Bronchial epithelial cell (primary cell): Measurements from ENCODE around the gene SLC34A1. TPM values are rescaled to one million over a fixed set of nuclear protein-coding genes. Genes with fewer than 3 reads are reported as not detected.

Source experiments
- DNase-seq: peaks from one replicate; pipeline ENCODE4 v3.0.0-alpha.2; 2010; ENCODE audit warnings: low read depth
- FAIRE-seq: peaks from 2 replicates; lab custom pipeline; 2011; peaks lifted over from hg19 to GRCh38; lab: Jason Lieb, UNC
- H3K27me3 ChIP-seq: 2 replicates; pipeline ENCODE4 v1.5.1; 2011; ENCODE audit warnings: low read length; ENCODE audit not compliant: control insufficient read depth, insufficient read depth
- H3K36me3 ChIP-seq: 2 replicates; pipeline ENCODE4 v1.5.1; 2011; ENCODE audit warnings: low read length; ENCODE audit not compliant: control insufficient read depth, insufficient read depth
- H3K4me3 ChIP-seq: 2 replicates; pipeline ENCODE4 v1.5.1; 2011; ENCODE audit warnings: mild to moderate bottlenecking, low read depth, low read length, control low read depth
- CTCF ChIP-seq: IDR thresholded peaks from 2 replicates; pipeline ENCODE4 v1.5.1; 2011; ENCODE audit warnings: mild to moderate bottlenecking, moderate library complexity, low read length, control low read depth, inconsistent platforms; ENCODE audit not compliant: insufficient read depth, severe bottlenecking
- total RNA-seq: library from RNA; depleted of rRNA; stranded (reverse); fragments of >200 nt; gene quantifications from 2 replicates; pipeline ENCODE4 v1.2.1, GENCODE V29; 2014

The SLC34A1 gene
- total RNA-seq, 1 donor from 2014 or later, result not detected

GRCh38 chr5:177443144-177443983, 59.1 kb downstream of the SLC34A1 start:
- FAIRE-seq (no peak), DNase-seq (no peak)
- Histone ChIP-seq H3K36me3 (no peaks in the 10 kb centered on the region), H3K27me3 (no peaks in the 10 kb centered on the region), H3K4me3 (no peak overlapping the region)
- TF ChIP-seq CTCF, result no peak

GRCh38 chr5:177444106-177445051, 60.1 kb downstream of the SLC34A1 start:
- Histone ChIP-seq H3K4me3 (no peak overlapping the region), H3K36me3 (no peaks in the 10 kb centered on the region), H3K27me3 (no peaks in the 10 kb centered on the region)
- DNase-seq (no peak), FAIRE-seq (peak; percentile 72)
- no peak for TF ChIP-seq CTCF

- no peak for TF ChIP-seq CTCF
- H3K4me3 ChIP-seq, result no peak overlapping the region
- no peaks in the 10 kb centered on the region for H3K36me3 ChIP-seq
- no peaks in the 10 kb centered on the region for H3K27me3 ChIP-seq
- no peak for FAIRE-seq
- DNase-seq, result no peak
Measured at GRCh38 chr5:177445052-177445916, 61.0 kb downstream of the SLC34A1 start.

- no peak for TF ChIP-seq CTCF
- no peaks in the 10 kb centered on the region for H3K27me3 ChIP-seq
- no peak overlapping the region for H3K4me3 ChIP-seq
- FAIRE-seq, result no peak
- H3K36me3 ChIP-seq, result no peaks in the 10 kb centered on the region
- no peak for DNase-seq
Measured at GRCh38 chr5:177445917-177446199, 61.6 kb downstream of the SLC34A1 start.

- no peak for FAIRE-seq
- TF ChIP-seq CTCF, result no peak
- Histone ChIP-seq H3K36me3 (no peaks in the 10 kb centered on the region), H3K4me3 (peak within 1 kb of the TSS; percentile 48), H3K27me3 (no peaks in the 10 kb centered on the region)
- no peak for DNase-seq
Measured at GRCh38 chr5:177446200-177447065, 62.2 kb downstream of the SLC34A1 start, which contains the start of gene PRR7. PRR7 (plus strand) TSS chr5:177446814; CDS start chr5:177455068, 8,254 bp downstream.
